Hepatocyte (in vitro differentiated cells): ENCODE results near the gene RPS6KA2. TPM values are rescaled to one million over a fixed set of nuclear protein-coding genes. Genes with fewer than 3 reads are reported as not detected.

Source experiments
- DNase-seq: peaks from one replicate; pipeline ENCODE4 v3.0.0-alpha.2; 2016; ENCODE audit warnings: low spot score
- H2AFZ ChIP-seq: fragments of 200-600 bp; sonication (generic); 2 replicates; pipeline ENCODE4 v1.6.0; 2016; ENCODE audit warnings: antibody characterized with exemption, mild to moderate bottlenecking
- H3K27ac ChIP-seq: fragments of 200-600 bp; sonication (generic); 2 replicates; pipeline ENCODE4 v1.5.1; 2016; ENCODE audit warnings: mild to moderate bottlenecking
- H3K27me3 ChIP-seq: fragments of 200-600 bp; sonication (generic); 2 replicates; pipeline ENCODE4 v1.6.1; 2016
- H3K36me3 ChIP-seq: fragments of 200-600 bp; sonication (generic); replicated peaks from 2 replicates; pipeline ENCODE4 v1.5.1; 2016; ENCODE audit warnings: low read depth; ENCODE audit not compliant: insufficient read depth
- H3K4me1 ChIP-seq: fragments of 200-600 bp; sonication (generic); 2 replicates; pipeline ENCODE4 v1.5.1; 2016; ENCODE audit warnings: mild to moderate bottlenecking, moderate library complexity; ENCODE audit not compliant: insufficient read depth
- H3K4me2 ChIP-seq: fragments of 200-600 bp; sonication (generic); 2 replicates; pipeline ENCODE4 v1.6.0; 2016
- H3K4me3 ChIP-seq: fragments of 200-600 bp; sonication (generic); 2 replicates; pipeline ENCODE4 v1.5.1; 2016; ENCODE audit warnings: mild to moderate bottlenecking
- H3K79me2 ChIP-seq: fragments of 200-600 bp; sonication (generic); 2 replicates; pipeline ENCODE4 v1.6.0; 2017; ENCODE audit warnings: mild to moderate bottlenecking
- H3K9me2 ChIP-seq: fragments of 200-600 bp; sonication (generic); replicated peaks from 2 replicates; pipeline ENCODE4 v1.6.0; 2017; ENCODE audit warnings: mild to moderate bottlenecking; ENCODE audit not compliant: insufficient read depth
- H3K9me3 ChIP-seq: fragments of 200-600 bp; sonication (generic); 2 replicates; pipeline ENCODE4 v1.5.1; 2016; ENCODE audit warnings: low read depth, mild to moderate bottlenecking
- H4K20me1 ChIP-seq: fragments of 200-600 bp; sonication (generic); 2 replicates; pipeline ENCODE4 v1.6.0; 2016; ENCODE audit warnings: mild to moderate bottlenecking; ENCODE audit not compliant: insufficient read depth, poor library complexity, severe bottlenecking
- EZH2 ChIP-seq: fragments of 200-600 bp; sonication (generic); IDR thresholded peaks from 2 replicates; pipeline ENCODE4 v1.6.1; 2016; ENCODE audit warnings: antibody characterized with exemption, mild to moderate bottlenecking, borderline replicate concordance
- EZH2phosphoT487 ChIP-seq: fragments of 200-600 bp; sonication (generic); IDR thresholded peaks from one replicate; pipeline ENCODE4 v1.6.1; 2018; ENCODE audit warnings: antibody characterized with exemption, mild to moderate bottlenecking, low read depth, moderate library complexity; ENCODE audit not compliant: unreplicated experiment, severe bottlenecking
- WGBS: methylation state at CpG from one replicate; pipeline ENCODE4 v1.1.6; 2016; ENCODE audit warnings: low lambda C conversion rate; ENCODE audit errors: missing lambda C conversion rate; 5-methylcytosine and 5-hydroxymethylcytosine counted together
- polyA plus RNA-seq: library from polyadenylated mRNA; unstranded; fragments of >200 nt; fragmentation: Nextera tagmentation; extraction: Ambion mirVana; gene quantifications from 2 replicates; pipeline ENCODE4 v1.2.1, GENCODE V29; 2016
- total RNA-seq: library from RNA; depleted of rRNA; stranded (reverse); fragments of >200 nt; gene quantifications from 2 replicates; pipeline ENCODE4 v1.2.3, GENCODE V29; 2014
- TF ChIP-seq, protein P1 (sequence below): fragments of 200-600 bp; sonication (generic); IDR thresholded peaks from 2 replicates; pipeline ENCODE4 v1.5.1; 2016; ENCODE audit warnings: antibody characterized with exemption, mild to moderate bottlenecking; ENCODE audit not compliant: poor library complexity

Gene RPS6KA2
- total and polyA plus RNA-seq, 2 experiments from 2014 or later, result 27.7 to 29.2 TPM

DNA sequence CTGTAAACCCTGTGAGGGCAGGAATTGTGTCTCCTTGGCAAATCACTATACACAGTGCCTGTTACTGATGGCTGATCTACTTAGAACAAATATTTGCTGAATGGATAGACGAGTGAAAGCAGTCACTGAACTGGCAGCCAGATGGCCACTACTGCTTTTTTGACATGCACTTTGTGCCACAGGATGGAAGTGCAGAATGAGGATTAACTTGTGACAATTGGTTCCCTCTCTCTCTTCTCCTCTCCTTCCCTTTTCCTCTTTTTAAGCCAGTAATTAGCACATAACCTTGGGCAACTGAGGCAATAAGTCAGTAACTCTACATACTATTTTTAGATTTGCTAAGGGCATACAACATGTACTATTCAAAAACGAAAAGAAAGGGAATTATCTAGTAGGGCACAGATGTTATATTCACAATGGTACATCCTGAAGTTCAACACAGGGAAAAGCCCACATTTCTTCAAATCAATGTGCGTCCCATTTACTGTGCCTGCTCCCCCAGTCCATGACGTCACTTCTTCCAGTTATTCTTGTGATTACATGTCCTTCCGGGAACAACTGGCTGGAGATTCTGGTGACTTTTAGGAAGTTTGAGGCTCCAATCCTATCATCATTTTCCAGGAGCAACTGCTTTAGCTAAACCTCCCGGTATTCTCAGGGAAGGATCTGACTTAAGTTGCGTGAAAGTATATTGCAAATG lies 17.0 kb upstream of the RPS6KA2 start:
- TF ChIP-seq EZH2phosphoT487, result no peak
- TF ChIP-seq, protein P1, sequence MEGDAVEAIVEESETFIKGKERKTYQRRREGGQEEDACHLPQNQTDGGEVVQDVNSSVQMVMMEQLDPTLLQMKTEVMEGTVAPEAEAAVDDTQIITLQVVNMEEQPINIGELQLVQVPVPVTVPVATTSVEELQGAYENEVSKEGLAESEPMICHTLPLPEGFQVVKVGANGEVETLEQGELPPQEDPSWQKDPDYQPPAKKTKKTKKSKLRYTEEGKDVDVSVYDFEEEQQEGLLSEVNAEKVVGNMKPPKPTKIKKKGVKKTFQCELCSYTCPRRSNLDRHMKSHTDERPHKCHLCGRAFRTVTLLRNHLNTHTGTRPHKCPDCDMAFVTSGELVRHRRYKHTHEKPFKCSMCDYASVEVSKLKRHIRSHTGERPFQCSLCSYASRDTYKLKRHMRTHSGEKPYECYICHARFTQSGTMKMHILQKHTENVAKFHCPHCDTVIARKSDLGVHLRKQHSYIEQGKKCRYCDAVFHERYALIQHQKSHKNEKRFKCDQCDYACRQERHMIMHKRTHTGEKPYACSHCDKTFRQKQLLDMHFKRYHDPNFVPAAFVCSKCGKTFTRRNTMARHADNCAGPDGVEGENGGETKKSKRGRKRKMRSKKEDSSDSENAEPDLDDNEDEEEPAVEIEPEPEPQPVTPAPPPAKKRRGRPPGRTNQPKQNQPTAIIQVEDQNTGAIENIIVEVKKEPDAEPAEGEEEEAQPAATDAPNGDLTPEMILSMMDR, result no peak
- no peak for TF ChIP-seq EZH2
- no peak for DNase-seq
- Histone ChIP-seq H3K4me1 (no peaks in the 10 kb centered on the region), H3K79me2 (no peaks in the 10 kb centered on the region), H4K20me1 (no peaks in the 10 kb centered on the region), H3K36me3 (no peaks in the 10 kb centered on the region), H3K27ac (no peak overlapping the region), H3K4me2 (no peak overlapping the region), H2AFZ (no peak overlapping the region), H3K9me3 (no peaks in the 10 kb centered on the region), H3K27me3 (no peaks in the 10 kb centered on the region), H3K4me3 (no peak overlapping the region), H3K9me2 (no peaks in the 10 kb centered on the region)
- WGBS, result 83% methylated on average over 7 of the region's 7 CpGs

DNA sequence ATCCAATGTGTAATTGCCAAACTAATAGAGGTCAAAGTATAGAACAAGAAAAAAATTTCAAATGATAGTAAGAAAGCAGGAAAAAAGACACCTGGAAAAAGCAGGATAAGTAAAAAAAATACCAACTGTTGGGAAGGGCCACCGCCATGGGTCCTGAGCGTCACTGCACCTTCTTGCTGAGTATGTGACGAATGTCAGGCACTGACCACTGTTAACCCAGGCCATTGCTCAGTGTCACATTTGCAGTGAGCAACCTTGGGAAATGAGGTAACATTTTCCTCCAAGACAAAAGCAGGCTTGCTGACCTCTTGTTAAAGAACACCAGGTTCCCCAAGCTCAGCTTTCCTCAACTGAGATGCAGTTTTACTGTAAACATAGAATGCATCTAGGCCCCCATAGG lies 15.6 kb upstream of the RPS6KA2 start:
- Histone ChIP-seq H3K79me2 (no peaks in the 10 kb centered on the region), H3K9me2 (no peaks in the 10 kb centered on the region), H2AFZ (no peak overlapping the region), H3K4me1 (no peaks in the 10 kb centered on the region), H4K20me1 (no peaks in the 10 kb centered on the region), H3K4me3 (no peak overlapping the region), H3K27me3 (no peaks in the 10 kb centered on the region), H3K9me3 (no peaks in the 10 kb centered on the region), H3K36me3 (no peaks in the 10 kb centered on the region), H3K4me2 (no peak overlapping the region), H3K27ac (no peak overlapping the region)
- DNase-seq, result no peak
- 88% methylated on average over 3 of the region's 3 CpGs for WGBS
- TF ChIP-seq EZH2, result no peak
- TF ChIP-seq, protein P1, result no peak
- no peak for TF ChIP-seq EZH2phosphoT487

DNA sequence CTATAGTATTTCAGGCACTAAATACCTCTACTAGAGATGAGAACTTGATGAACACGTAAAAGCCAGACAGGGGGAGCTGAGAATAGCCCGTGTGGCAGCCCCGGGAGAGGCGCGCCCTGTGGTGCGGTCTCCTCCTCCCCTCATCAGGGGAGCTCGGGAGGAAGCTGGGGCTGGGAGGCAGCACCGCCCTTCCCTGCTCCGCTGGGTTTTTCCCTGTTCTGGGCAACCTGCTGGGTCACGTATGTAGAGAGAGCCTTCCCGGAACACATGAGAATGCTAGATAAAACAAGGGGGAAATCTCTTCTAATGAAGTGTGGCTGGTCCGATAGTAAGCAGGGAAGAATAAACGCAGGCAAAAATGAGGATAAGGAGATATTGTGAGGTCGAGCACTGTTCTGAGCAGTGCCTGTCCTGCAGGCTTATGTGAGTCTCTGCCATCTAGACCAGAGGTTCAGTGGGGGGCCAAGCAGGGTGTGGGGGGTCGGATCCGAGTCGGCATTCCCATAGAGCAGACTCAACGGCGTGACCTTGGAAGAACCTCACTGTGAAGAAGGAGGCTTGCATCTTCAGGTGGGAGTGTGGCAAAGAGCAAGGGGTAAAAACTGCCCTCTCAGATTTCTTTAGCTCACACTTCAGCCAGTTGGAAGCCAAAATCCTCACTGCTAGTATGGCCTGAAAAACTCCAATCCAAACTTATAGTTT lies 13.4 kb upstream of the RPS6KA2 start:
- WGBS, result 76% methylated on average over 19 of the region's 19 CpGs
- TF ChIP-seq, protein P1, result no peak
- TF ChIP-seq EZH2 (no peak), EZH2phosphoT487 (no peak)

More for the DNA sequence above, 13.4 kb upstream of the RPS6KA2 start:
- Histone ChIP-seq H3K36me3 (no peaks in the 10 kb centered on the region), H3K9me3 (no peaks in the 10 kb centered on the region), H2AFZ (no peak overlapping the region), H3K27ac (no peak overlapping the region), H3K4me2 (peak overlapping the region; percentile 46), H3K27me3 (no peaks in the 10 kb centered on the region), H3K4me3 (no peak overlapping the region), H3K9me2 (no peaks in the 10 kb centered on the region), H3K4me1 (no peaks in the 10 kb centered on the region), H3K79me2 (no peaks in the 10 kb centered on the region), H4K20me1 (no peaks in the 10 kb centered on the region)
- DNase-seq, result no peak
